IPS DF 19.7 (cell line): Measurements from ENCODE around the gene SMOC2.

Experiments
- DNase-seq: peaks from one replicate; pipeline ENCODE4 v3.0.0-alpha.2; 2013; ENCODE audit warnings: low read depth, low spot score

Gene SMOC2

DNA sequence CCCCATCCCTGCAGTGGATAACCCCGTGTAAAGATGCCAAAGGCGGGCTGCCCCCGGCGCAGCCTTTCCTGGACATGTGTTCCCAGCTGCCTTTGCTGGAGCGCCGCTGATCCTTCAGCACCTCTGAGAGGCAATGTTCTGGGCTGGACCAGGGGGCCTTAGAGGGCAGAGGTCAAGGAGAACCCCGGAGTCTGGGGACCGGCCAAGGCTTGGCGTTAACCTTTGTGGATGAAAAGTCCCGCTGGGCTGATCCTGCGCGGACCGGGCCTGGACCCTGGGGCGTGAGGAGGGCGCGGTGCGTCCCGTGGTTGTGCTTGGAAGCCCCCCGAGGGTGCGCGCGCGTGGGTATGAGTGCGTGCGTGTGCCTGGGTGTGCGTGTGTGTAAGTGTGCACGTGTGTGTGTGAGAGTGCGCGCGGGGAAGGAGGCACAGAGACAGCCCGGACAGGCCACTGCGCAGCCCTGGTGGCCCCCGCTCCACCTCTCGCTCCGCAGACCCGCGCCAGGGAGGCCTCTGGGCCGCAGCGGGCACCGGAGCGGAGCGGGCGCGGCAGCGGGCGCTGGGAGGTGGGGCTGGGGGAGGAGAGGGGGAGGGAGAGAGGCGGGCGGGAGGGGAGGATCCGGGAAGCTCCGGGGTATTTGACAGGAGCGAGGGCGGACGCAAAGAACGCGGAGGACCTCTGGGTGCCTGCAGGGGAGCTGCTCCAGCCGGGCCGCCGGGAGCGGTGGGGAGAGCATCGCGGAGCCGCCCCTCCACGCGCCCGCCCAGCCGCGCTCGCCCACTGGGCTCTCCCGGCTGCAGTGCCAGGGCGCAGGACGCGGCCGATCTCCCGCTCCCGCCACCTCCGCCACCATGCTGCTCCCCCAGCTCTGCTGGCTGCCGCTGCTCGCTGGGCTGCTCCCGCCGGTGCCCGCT, at the start of gene SMOC2:
TSS of gene SMOC2 (plus strand) at position 665 of the 914 bp plus-strand sequence. CDS start at position 852, 187 bp downstream.
- no peak for DNase-seq

- no peak for DNase-seq
Measured at GRCh38 chr6:168393126-168393870, 47.7 kb upstream of the SMOC2 start.

GRCh38 chr6:168394606-168395005, 46.4 kb upstream of the SMOC2 start:
- no peak for DNase-seq

DNA sequence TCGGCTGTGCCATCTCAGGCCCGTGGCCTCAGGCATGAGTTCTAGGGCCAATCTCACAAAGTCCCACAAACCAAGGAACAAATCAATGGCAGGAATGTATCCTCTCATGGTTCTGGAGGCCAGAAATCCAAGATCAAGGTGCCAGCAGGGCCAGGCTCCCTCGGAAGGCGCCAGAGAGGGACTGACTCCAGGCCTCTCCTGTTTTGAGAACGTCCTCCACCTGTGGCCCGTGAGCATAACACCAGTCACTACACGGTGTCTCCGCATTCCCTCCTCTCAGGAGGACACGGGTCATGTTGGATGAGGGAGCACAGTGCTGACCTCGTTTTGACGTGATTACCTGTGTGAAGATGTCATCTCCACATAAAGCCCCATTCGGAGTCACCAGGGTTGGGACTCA, 45.0 kb upstream of the SMOC2 start:
- no peak for DNase-seq

DNA sequence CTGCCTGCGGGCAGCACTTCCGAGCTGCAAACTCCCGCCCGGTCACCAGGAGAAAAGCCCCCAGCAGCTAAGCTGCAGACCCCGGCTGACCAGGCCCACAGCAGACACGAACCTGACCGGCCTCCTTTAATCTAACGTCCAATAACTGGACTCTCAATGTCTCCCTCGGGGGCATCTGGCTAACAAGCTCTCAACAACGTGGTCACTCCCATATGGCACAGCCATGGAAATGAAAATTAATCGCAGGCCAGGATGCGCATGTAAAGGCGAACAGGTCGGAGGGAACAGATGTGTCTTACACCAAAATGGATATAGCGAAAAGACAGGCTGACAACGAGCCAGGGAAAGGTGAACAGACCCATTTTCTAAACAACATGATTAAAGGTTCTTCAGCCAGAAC, 44.4 kb upstream of the SMOC2 start:
- DNase-seq = no peak

DNA sequence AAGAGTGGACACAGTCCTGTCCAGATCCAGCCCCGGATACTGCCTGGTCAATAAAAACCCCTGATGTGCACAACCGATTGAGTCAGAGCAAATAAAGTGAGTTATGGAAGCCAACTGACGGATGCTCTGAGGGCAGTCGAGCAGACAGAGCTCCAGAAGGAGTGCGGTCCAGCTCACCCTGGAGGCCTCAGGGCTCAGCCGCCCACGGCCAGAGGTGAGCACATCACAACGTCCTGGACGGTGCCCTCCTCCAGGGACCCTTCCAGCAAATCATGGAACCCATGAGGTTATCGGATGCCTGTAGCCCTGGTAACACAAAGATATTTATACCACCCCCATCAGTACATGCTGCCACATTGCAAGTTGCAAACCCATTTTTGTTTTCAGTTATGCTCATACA, 44.0 kb upstream of the SMOC2 start:
- DNase-seq = no peak

DNA sequence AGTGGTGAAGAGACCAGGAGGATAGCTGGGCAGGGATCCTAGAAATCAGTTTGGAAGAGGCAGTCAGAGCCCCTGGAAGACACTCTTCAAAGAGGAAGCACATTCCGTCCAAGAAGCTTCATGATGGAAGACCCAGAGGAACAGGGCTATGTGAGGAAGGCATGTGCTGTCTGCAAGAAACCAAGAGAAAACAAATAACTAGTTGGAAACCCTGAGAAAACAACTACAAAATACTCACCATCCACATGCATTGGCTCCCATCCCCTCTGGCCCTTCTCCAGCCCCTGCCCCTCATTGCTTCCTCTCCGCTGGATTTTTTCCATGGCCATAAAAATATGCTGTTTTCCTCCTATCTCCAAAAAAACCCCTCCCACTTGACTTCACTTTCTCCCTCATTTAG, 40.9 kb upstream of the SMOC2 start:
- no peak for DNase-seq

- DNase-seq = no peak
Measured at GRCh38 chr6:168403370-168404005, 37.5 kb upstream of the SMOC2 start.

DNA sequence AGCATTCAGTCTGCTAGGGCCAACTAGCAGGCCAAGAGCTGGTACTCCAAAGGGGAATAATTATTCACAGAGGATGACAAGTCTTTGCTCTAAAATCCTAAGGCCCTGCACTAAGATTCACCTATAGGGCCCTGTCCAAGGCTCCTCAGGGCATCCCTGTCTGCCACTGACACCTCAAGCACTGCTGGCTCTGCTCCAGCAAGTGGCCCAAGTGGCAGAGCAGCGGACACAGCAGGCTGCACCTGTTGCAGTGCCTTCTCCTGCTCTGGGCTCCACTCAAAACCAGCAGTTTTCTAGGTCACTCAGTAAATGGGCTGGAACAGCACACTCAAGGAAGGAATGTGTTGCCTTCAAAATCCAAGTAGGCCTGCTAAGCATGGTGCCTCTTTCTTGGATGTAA, 36.4 kb upstream of the SMOC2 start:
- no peak for DNase-seq

GRCh38 chr6:168407842-168408241, 33.1 kb upstream of the SMOC2 start:
- DNase-seq = no peak

DNA sequence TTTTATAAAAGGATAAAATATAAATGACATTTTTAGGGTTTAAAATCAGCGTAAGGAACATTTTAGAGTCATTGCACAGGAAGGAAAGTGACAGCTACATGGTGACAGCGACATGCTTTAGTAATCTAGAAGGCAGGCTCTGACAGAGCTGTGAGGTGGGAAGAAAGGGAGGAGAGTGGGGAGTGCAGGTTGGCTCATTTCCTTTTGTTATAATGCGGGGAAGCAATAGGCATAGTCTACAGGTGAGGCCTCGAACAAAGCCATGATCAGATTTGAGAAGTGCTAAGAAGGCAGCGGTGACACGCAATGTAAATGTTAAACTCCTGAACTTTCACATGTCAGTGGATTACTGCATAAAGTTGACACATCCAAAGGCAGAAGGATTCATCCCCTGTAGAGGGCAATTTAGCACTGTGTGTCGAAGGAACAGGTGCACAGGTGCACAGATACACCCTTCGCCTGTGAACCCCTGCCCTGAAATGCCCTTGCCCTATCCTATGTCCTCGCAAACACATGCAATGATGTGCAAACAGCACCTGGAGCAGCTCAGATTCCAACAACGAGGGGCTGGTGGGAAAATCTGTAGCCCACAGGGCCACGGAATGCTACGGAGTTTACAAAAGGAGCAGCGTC, 32.4 kb upstream of the SMOC2 start:
- no peak for DNase-seq

DNA sequence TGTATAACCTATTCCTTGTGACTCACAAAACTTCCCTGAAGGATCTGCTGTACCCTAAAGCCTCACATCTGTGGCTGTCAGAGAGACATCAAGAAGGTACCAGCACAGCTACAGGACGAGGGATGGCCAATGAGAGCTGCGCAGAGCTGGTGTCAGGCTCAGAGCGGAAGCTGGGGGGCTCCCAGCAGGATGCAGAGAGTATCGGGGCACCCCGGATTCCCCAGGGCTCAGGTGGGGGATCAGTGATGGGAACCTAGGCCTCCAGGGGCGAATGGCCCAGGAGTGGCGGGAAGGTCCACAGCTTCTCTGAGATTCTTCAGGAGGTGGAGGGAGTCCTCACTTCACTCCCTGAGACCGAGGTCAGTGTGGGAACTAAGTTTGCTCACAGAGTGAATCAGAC, 30.9 kb upstream of the SMOC2 start:
- DNase-seq = no peak

DNA sequence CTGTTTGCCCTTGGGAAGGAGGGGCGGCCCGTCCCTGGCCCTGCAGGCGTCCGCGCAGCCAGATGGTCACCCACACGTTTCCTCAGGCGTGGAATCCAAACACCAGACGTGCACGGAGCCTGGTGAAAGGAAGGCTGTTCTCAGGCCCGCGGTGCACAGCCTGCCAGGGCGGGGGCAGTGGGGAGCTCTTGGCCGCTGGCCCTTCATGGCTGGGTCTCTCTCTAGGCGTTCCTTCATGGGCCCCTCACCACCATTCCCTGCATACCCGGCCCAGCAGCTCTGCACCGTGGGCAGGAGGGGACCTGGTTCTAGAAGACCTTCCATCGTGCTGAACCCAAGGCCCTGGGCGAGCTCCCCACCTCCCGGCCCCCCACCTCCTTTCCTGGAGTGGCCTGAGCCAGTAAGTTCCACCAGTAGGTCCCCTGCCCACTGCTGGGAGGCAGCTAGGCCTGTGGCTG, 30.4 kb upstream of the SMOC2 start:
- DNase-seq = no peak

GRCh38 chr6:168411130-168411529, 29.9 kb upstream of the SMOC2 start:
- no peak for DNase-seq

DNA sequence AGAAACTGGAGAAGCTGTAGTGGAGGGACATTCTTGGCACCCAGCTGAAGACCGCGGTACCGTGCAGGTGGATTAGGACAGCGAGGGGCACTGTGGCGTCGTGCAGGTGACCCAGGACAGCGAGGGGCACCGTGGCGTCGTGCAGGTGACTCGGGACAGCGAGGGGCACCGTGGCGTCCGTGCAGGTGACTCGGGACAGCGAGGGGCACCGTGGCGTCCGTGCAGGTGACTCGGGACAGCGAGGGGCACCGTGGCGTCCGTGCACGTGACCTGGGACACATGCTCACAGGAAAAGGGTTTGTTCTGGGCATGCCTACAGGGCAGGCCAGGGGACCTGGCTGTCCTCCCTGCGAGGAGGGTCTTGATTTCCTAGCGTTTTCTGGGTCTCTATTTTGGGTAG, 29.2 kb upstream of the SMOC2 start:
- DNase-seq = no peak

GRCh38 chr6:168412456-168412855, 28.5 kb upstream of the SMOC2 start:
- no peak for DNase-seq

DNA sequence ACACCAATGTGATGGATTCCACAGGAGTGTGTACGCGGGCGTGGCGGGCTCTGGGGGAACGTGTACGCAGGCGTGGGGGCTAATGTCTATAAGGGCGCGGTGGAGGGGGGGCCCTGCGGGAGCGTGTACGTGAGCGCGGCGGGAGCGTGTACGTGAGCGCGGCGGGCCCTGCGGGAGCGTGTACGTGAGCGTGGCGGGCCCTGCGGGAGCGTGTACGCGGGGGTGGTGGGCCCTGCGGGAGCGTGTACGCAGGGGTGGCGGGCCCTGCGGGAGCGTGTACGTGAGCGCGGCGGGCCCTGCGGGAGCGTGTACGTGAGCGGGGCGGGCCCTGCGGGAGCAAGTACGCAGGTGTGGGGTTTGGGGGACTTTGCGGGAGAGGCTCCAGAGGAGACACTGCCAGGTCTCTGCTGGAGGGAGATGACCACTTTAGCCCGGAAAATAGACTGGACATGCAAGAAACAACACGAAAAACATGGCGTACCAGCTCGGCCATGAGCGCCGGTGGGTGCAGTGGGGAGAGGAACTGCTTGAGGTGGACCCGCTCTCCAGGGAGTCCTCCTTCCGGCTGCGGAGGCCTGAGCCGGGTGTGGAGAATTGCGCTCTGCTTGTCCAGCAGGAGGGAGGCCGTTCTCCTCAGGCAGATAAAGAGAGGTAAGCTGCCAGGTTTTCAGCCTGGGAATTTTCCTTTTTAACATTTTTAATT, 27.8 kb upstream of the SMOC2 start:
- DNase-seq = no peak

- no peak for DNase-seq
Measured at GRCh38 chr6:168413856-168414255, 27.1 kb upstream of the SMOC2 start.

DNA sequence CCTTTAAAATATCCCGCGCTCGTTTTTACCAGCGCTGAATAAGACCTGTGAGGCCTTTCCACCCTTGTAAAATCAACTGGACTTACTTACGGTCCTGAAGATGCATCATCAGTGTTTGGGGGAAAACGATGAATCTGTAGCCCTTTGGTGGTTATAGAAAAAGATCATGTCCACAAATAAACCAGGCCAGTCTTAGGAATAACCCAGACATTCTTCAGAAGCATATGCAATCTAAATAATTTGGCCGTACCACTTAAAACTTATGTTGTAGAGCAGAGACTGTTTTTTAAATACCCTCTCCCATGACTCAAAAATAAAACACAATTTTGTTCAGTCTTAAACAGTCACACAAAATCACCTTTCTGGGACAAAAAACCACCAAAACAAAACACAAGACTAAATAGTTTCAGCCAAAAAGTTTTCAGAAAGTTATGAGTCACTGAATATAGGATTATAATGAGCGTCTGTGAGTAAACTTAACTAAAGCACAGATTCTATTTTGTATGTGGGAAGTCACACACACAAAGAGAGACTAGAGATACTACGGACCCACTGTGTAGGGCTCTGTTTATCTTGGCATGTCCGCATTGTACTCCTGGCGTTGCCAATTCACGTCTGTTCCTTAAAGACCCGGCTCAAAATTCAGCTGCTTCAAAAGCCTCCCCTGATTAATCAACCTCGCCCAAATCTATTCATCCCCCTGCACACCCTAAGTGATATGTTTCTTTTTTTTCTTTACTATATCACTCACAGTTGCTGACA, 26.5 kb upstream of the SMOC2 start:
- DNase-seq = no peak
